ENCODE measurements around the gene SFT2D2.

SFT2D2 gene

DNA sequence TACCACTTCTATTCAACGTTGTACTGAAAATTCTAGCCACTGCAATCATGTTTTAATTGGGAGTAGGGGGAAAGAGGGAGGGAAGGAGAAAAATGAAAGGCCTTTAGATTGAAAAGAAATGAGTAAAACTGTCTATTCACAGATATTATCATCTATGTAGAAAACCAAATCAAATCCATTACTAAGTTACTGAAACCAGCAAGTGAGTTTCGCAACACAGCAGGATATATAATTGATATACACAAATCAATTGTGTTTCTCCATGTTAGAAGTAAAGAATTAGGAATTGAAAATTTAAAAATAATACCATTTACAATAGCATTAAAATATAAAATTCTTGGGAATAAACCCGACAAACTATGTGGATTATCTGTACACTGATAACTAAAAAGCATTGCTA is 19.2 kb downstream of the SFT2D2 start:
- no peak for DNase-seq (ENCODE audit: low read depth)
- Histone ChIP-seq H3K9ac (ENCODE audit: low read length) (no peak overlapping the region), H3K4me3 (ENCODE audit: low read length) (no peak overlapping the region), H3K4me1 (ENCODE audit: control insufficient read depth, insufficient read depth, low read length) (peaks cover 20% of the 10 kb centered on the region), H3K9me3 (ENCODE audit: control insufficient read depth, low read length) (no peaks in the 10 kb centered on the region), H3K27me3 (replicated peaks; ENCODE audit: control insufficient read depth, insufficient read depth, low read length) (no peaks in the 10 kb centered on the region), H3K36me3 (ENCODE audit: control insufficient read depth, insufficient read depth, low read length, severe bottlenecking) (peaks cover 65% of the 10 kb centered on the region)

DNA sequence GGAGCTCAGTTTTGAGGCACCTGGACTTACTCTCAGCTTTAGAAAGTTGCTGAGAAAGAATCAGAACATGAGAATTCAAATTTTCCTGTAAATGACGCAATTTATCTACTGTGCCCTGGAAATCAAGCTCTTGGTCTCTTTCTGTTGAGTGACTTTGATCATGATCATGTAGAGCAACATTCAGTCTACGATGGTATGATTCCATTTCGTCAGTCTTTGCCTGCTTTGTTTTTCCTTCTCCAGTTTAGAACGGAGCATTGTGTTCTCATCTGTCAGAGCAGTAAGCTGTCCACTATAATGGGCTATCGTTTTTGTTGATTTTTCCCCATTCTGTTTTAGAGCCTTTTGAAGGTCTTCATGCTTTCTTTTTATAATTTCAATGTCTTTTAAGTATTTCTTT is 20.7 kb downstream of the SFT2D2 start:
- peaks cover 70% of the 10 kb centered on the region for H3K36me3 ChIP-seq (ENCODE audit: control insufficient read depth, insufficient read depth, low read length, severe bottlenecking)
- no peak overlapping the region for H3K4me3 ChIP-seq (ENCODE audit: low read length)
- H3K9ac ChIP-seq (ENCODE audit: low read length) = no peak overlapping the region
- no peak for DNase-seq (ENCODE audit: low read depth)
- H3K4me1 ChIP-seq (ENCODE audit: control insufficient read depth, insufficient read depth, low read length) = peaks cover 20% of the 10 kb centered on the region
- H3K9me3 ChIP-seq (ENCODE audit: control insufficient read depth, low read length) = no peaks in the 10 kb centered on the region
- no peaks in the 10 kb centered on the region for H3K27me3 ChIP-seq (replicated peaks; ENCODE audit: control insufficient read depth, insufficient read depth, low read length)

DNA sequence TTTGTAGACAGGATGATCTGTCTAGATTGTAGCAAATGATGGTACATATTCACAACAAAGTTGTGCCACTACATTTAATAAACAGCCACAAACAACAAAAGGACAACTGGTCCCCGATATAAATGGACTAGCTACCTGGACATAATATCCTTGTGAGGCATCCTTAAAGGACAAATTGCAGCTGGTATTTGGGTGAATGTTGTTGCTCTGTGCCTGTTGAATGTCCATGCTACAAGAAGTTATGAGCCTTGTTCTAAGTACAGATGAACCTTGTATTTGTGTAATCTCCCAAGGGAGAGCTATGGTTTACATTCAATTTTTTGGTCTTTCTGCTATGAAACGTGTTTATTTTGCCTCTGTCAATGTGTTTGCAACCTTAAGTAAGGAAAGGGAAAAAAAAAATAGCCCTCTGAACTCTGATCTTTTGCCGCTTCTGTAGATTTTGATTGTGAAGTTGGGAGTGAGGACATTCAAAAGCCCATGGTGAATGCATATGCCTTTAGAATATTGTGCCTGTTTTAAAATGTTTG is 26.5 kb downstream of the SFT2D2 start:
- Histone ChIP-seq H3K4me1 (ENCODE audit: control insufficient read depth, insufficient read depth, low read length) (peaks cover 11% of the 10 kb centered on the region), H3K9ac (ENCODE audit: low read length) (no peak overlapping the region), H3K9me3 (ENCODE audit: control insufficient read depth, low read length) (peaks cover 11% of the 10 kb centered on the region), H3K4me3 (ENCODE audit: low read length) (no peak overlapping the region), H3K27me3 (replicated peaks; ENCODE audit: control insufficient read depth, insufficient read depth, low read length) (no peaks in the 10 kb centered on the region), H3K36me3 (ENCODE audit: control insufficient read depth, insufficient read depth, low read length, severe bottlenecking) (peaks cover 46% of the 10 kb centered on the region)
- DNase-seq (ENCODE audit: low read depth) = peak; percentile 60

DNA sequence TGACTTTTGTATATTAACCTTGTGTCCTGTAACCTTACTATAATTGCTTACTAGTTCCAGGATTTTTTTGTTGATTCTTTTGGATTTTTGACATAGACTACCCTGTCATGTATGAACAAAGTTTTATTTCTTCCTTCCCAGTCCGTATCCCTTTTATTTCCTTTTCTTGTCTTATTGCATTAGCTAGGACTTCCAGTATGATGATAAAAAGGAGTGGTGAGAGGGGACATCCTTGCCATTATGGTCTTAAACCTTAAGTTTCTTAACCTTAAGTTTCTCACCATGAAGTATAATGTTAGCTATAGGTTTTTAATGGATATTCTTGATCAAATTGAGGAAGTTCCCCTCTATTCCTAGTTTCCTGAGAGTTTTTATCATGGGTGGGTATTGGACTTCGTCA is 30.4 kb downstream of the SFT2D2 start:
- H3K9me3 ChIP-seq (ENCODE audit: control insufficient read depth, low read length) = peaks cover 13% of the 10 kb centered on the region
- no peaks in the 10 kb centered on the region for H3K27me3 ChIP-seq (replicated peaks; ENCODE audit: control insufficient read depth, insufficient read depth, low read length)
- no peak for DNase-seq (ENCODE audit: low read depth)
- no peak overlapping the region for H3K9ac ChIP-seq (ENCODE audit: low read length)
- H3K4me1 ChIP-seq (ENCODE audit: control insufficient read depth, insufficient read depth, low read length) = peaks cover 15% of the 10 kb centered on the region
- H3K36me3 ChIP-seq (ENCODE audit: control insufficient read depth, insufficient read depth, low read length, severe bottlenecking) = peaks cover 24% of the 10 kb centered on the region
- no peak overlapping the region for H3K4me3 ChIP-seq (ENCODE audit: low read length)

DNA sequence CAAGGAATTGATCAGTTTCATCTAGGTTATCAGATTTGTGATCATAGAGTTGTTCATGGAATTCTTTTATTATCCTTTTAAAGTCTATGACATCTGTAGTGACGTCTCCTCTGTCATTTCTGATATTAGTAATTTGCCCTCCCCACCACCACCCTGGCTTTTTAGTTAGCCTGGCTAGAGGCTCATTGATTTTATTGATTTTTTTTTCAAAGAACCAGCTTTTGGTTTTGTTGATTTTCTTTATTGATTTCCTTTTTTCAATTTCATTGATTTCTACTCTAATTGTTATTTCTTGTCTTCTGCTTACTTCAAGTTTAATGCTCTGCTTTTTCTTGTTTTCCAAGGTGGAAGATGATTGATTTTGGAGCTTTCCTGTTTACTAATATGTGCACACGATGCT is 31.6 kb downstream of the SFT2D2 start:
- H3K9ac ChIP-seq (ENCODE audit: low read length) = no peak overlapping the region
- H3K9me3 ChIP-seq (ENCODE audit: control insufficient read depth, low read length) = peaks cover 13% of the 10 kb centered on the region
- H3K36me3 ChIP-seq (ENCODE audit: control insufficient read depth, insufficient read depth, low read length, severe bottlenecking) = peaks cover 21% of the 10 kb centered on the region
- peaks cover 21% of the 10 kb centered on the region for H3K4me1 ChIP-seq (ENCODE audit: control insufficient read depth, insufficient read depth, low read length)
- no peak for DNase-seq (ENCODE audit: low read depth)
- no peaks in the 10 kb centered on the region for H3K27me3 ChIP-seq (replicated peaks; ENCODE audit: control insufficient read depth, insufficient read depth, low read length)
- H3K4me3 ChIP-seq (ENCODE audit: low read length) = no peak overlapping the region

DNA sequence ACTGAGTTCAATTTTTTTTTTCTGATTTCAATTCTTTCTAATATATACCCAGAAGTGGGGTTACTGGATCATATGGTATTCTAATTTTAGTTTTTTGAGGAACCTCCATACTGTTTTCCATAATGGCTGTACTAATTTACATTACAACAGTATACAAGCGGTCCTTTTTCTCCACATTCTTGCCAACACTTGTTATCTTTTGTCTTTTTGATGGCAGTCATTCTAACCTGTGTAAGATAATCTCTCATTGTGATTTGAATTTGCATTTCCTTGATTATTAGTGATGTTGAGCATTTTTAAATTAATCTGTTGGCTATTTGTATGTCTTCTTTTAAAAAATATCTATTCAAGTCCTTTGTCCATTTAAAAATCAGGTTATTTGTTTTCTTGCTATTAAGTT is 33.8 kb downstream of the SFT2D2 start:
- Histone ChIP-seq H3K36me3 (ENCODE audit: control insufficient read depth, insufficient read depth, low read length, severe bottlenecking) (peaks cover 15% of the 10 kb centered on the region), H3K4me1 (ENCODE audit: control insufficient read depth, insufficient read depth, low read length) (peaks cover 16% of the 10 kb centered on the region), H3K27me3 (replicated peaks; ENCODE audit: control insufficient read depth, insufficient read depth, low read length) (no peaks in the 10 kb centered on the region), H3K9me3 (ENCODE audit: control insufficient read depth, low read length) (peaks cover 13% of the 10 kb centered on the region), H3K9ac (ENCODE audit: low read length) (no peak overlapping the region), H3K4me3 (ENCODE audit: low read length) (no peak overlapping the region)
- no peak for DNase-seq (ENCODE audit: low read depth)

DNA sequence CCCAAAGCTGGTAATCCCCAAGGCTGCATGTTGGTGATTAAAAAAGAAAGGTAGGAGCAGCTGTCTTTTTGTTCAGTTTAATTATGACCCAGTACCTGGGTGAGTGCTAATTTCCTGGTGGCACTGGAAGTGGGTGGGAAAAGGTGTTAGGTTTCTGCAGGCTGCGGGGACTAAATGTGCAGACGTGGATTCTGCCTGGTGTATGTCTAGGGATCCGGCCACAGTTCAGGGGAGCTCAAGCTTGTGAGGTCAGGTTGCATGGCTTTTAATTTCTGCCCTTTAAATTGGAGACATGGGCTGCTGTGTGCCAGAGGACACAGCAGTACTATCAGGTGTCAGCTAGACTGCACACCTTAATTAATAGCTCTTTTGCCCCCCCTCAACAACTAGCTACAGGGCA is 34.6 kb downstream of the SFT2D2 start:
- Histone ChIP-seq H3K36me3 (ENCODE audit: control insufficient read depth, insufficient read depth, low read length, severe bottlenecking) (peaks cover 18% of the 10 kb centered on the region), H3K27me3 (replicated peaks; ENCODE audit: control insufficient read depth, insufficient read depth, low read length) (no peaks in the 10 kb centered on the region), H3K9ac (ENCODE audit: low read length) (no peak overlapping the region), H3K4me3 (ENCODE audit: low read length) (no peak overlapping the region), H3K9me3 (ENCODE audit: control insufficient read depth, low read length) (peaks cover 13% of the 10 kb centered on the region), H3K4me1 (ENCODE audit: control insufficient read depth, insufficient read depth, low read length) (peaks cover 16% of the 10 kb centered on the region)
- no peak for DNase-seq (ENCODE audit: low read depth)

DNA sequence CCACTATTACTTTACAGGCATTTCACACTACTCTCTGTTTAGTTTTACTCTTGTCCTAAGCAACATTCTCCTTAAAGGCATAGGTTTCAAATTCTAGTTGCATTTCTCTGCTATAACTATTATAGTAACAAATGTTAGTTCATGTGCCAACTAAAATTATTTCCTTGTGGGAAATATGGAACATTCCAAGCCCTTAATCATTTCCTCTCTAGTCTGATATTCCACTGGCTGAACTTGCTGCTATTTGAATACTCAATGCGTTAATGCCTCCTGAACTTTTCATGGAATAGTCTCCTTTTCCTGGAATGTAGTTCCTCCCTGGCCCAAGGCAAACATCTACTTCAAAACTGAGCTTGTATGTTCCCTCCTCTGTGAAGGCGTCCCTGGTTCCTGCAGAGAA is 35.6 kb downstream of the SFT2D2 start:
- Histone ChIP-seq H3K9me3 (ENCODE audit: control insufficient read depth, low read length) (peaks cover 3% of the 10 kb centered on the region), H3K36me3 (ENCODE audit: control insufficient read depth, insufficient read depth, low read length, severe bottlenecking) (peaks cover 8% of the 10 kb centered on the region), H3K4me3 (ENCODE audit: low read length) (peak overlapping the region; percentile 51), H3K9ac (ENCODE audit: low read length) (no peak overlapping the region), H3K27me3 (replicated peaks; ENCODE audit: control insufficient read depth, insufficient read depth, low read length) (no peaks in the 10 kb centered on the region), H3K4me1 (ENCODE audit: control insufficient read depth, insufficient read depth, low read length) (peaks cover 16% of the 10 kb centered on the region)
- DNase-seq (ENCODE audit: low read depth) = peak; percentile 68

DNA sequence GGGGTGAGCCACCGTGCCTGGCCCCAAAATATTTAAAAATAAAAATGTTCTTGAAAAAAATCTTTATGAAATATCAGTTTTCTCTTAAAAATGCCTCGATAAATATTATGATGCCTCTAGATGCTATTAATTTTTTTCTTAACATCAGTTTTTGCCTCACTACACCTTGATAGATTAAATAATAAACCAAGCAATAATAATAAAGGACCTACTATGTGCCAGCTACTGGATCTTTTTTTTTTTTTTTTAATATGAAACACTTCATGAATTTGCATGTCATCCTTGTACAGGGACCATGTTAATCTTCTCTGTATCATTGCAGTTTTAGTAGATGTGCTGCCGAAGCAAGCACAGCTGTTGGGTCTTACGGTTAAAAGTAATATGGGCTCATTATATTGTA is 37.3 kb downstream of the SFT2D2 start:
- Histone ChIP-seq H3K27me3 (replicated peaks; ENCODE audit: control insufficient read depth, insufficient read depth, low read length) (no peaks in the 10 kb centered on the region), H3K4me3 (ENCODE audit: low read length) (no peak overlapping the region), H3K9ac (ENCODE audit: low read length) (no peak overlapping the region), H3K9me3 (ENCODE audit: control insufficient read depth, low read length) (no peaks in the 10 kb centered on the region), H3K4me1 (ENCODE audit: control insufficient read depth, insufficient read depth, low read length) (peaks cover 16% of the 10 kb centered on the region), H3K36me3 (ENCODE audit: control insufficient read depth, insufficient read depth, low read length, severe bottlenecking) (peaks cover 8% of the 10 kb centered on the region)
- no peak for DNase-seq (ENCODE audit: low read depth)

DNA sequence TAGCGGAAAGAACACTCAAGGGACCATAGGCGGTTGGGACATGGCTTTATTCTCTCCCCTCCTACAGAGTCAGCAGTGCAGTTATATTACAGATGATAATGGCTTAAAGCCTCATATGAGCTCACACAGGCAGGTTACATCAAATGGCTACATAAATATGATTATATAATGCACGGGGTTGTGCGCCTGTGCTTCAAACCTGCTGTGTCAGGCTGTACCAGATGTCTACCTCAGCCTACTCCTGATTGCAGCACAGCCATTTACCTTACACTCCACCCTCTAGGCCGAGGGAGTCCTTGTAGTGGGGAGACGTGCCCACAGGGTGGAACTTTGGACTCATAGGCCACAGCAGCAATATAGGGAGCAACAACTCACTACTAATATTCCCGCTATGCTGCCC is 38.5 kb downstream of the SFT2D2 start:
- DNase-seq (ENCODE audit: low read depth) = no peak
- Histone ChIP-seq H3K27me3 (replicated peaks; ENCODE audit: control insufficient read depth, insufficient read depth, low read length) (no peaks in the 10 kb centered on the region), H3K36me3 (ENCODE audit: control insufficient read depth, insufficient read depth, low read length, severe bottlenecking) (peaks cover 8% of the 10 kb centered on the region), H3K9me3 (ENCODE audit: control insufficient read depth, low read length) (no peaks in the 10 kb centered on the region), H3K9ac (ENCODE audit: low read length) (no peak overlapping the region), H3K4me3 (ENCODE audit: low read length) (no peak overlapping the region), H3K4me1 (ENCODE audit: control insufficient read depth, insufficient read depth, low read length) (peaks cover 16% of the 10 kb centered on the region)

DNA sequence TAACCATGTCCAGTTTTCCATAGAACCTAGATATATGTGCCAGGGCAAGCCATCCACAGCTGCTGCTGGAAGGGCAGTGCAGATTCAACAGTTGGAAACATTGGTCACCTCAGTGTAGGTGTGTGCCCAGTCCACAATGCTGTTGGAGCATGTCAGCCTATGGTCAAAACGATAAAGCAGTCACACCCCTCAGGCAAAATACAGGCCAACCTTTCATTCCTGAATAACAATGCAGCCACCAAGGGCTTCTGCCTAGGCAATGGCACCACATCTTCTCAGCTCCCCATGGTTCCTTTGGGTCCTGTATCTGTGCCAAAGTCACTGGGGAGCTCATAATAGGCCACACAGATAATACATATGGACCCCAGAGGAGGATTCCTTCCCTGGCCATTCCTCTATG is 39.8 kb downstream of the SFT2D2 start:
- DNase-seq (ENCODE audit: low read depth) = no peak
- Histone ChIP-seq H3K4me3 (ENCODE audit: low read length) (no peak overlapping the region), H3K9ac (ENCODE audit: low read length) (no peak overlapping the region), H3K9me3 (ENCODE audit: control insufficient read depth, low read length) (no peaks in the 10 kb centered on the region), H3K27me3 (replicated peaks; ENCODE audit: control insufficient read depth, insufficient read depth, low read length) (no peaks in the 10 kb centered on the region), H3K36me3 (ENCODE audit: control insufficient read depth, insufficient read depth, low read length, severe bottlenecking) (peaks cover 8% of the 10 kb centered on the region), H3K4me1 (ENCODE audit: control insufficient read depth, insufficient read depth, low read length) (peaks cover 16% of the 10 kb centered on the region)

DNA sequence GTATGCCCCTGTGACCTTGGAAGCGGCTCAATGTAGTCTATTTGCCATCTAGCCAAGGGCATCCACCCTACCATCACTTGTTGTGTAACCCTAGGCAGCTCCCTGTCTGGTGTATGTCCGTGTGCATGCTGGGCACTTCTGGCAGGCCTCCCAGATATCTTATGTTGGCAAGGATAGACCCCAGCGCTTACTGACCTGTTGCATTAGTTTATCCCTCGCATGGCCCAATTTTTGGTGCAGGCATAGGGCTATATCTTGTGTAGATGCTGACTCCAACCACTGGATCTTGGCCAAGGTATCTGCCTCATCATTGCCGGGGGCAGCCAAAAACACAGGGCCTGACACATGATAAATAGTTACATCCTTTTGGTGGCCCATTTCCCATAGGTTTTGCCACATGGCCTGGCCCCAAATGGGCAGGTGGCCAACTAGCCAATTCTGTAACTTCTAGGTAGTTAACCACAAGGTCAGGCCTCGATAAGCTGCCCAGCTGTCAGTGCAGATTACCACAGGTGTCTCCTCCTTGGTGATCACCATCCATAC is 40.9 kb downstream of the SFT2D2 start:
- H3K27me3 ChIP-seq (replicated peaks; ENCODE audit: control insufficient read depth, insufficient read depth, low read length) = no peaks in the 10 kb centered on the region
- no peaks in the 10 kb centered on the region for H3K9me3 ChIP-seq (ENCODE audit: control insufficient read depth, low read length)
- H3K36me3 ChIP-seq (ENCODE audit: control insufficient read depth, insufficient read depth, low read length, severe bottlenecking) = peaks cover 8% of the 10 kb centered on the region
- H3K4me3 ChIP-seq (ENCODE audit: low read length) = no peak overlapping the region
- peaks cover 7% of the 10 kb centered on the region for H3K4me1 ChIP-seq (ENCODE audit: control insufficient read depth, insufficient read depth, low read length)
- H3K9ac ChIP-seq (ENCODE audit: low read length) = no peak overlapping the region
- DNase-seq (ENCODE audit: low read depth) = no peak
